PC-3 (cell line): ENCODE data around the gene ERI3. TPM values are rescaled to one million over a fixed set of nuclear protein-coding genes. Genes with fewer than 3 reads are reported as not detected.

Experiments
- ATAC-seq: fragments of 200-7000 bp; cut with Tn5 transposase; 2 replicates; pipeline ENCODE4 v1.9.1; 2020; ENCODE audit warnings: mild to moderate bottlenecking, moderate library complexity
- BruUV-seq: library from RNA; stranded (reverse); fragments of 400-500 nt; replicated peaks from 2 replicates; lab custom pipeline; 2021; lab: Mats Ljungman, UMichigan
- CTCF ChIA-PET: fragments of 300-600 bp; sonication (Branson Sonifier 250); formaldehyde crosslinking; loops from one replicate; lab custom pipeline; 2022; ENCODE audit warnings: antibody characterized with exemption; lab: Charles Lee
- POLR2A ChIA-PET: fragments of 300-600 bp; sonication (Branson Sonifier 250); formaldehyde crosslinking; loops from one replicate; lab custom pipeline; 2022; ENCODE audit warnings: antibody characterized with exemption; ENCODE audit not compliant: unreplicated experiment; lab: Charles Lee
- DNase-seq: peaks from one replicate; pipeline ENCODE4 v3.0.0-alpha.2; 2015
- H2AFZ ChIP-seq: fragments of 300-600 bp; sonication (generic); 2 replicates; pipeline ENCODE4 v1.6.0; 2016; ENCODE audit warnings: antibody characterized with exemption, low read length
- H3F3A ChIP-seq: fragments of 300-600 bp; sonication (generic); one replicate; pipeline ENCODE4 v1.6.0; 2017; ENCODE audit warnings: antibody characterized with exemption, low read length, control low read depth, mild to moderate bottlenecking; ENCODE audit not compliant: unreplicated experiment
- H3K27ac ChIP-seq: fragments of 300-600 bp; sonication (generic); 2 replicates; pipeline ENCODE4 v1.5.1; 2016; ENCODE audit warnings: mild to moderate bottlenecking, low read length
- H3K27me3 ChIP-seq: fragments of 300-600 bp; sonication (generic); 2 replicates; pipeline ENCODE4 v1.6.1; 2016; ENCODE audit warnings: low read length, mixed read lengths
- H3K36me3 ChIP-seq: fragments of 300-600 bp; sonication (generic); 2 replicates; pipeline ENCODE4 v1.6.1; 2016; ENCODE audit warnings: low read depth, mixed run types, low read length, mixed read lengths
- H3K4me1 ChIP-seq: fragments of 300-600 bp; sonication (generic); 2 replicates; pipeline ENCODE4 v1.5.1; 2016; ENCODE audit warnings: low read length; ENCODE audit not compliant: insufficient read depth
- H3K4me2 ChIP-seq: fragments of 300-600 bp; sonication (generic); 2 replicates; pipeline ENCODE4 v1.6.0; 2016; ENCODE audit warnings: low read length
- H3K4me3 ChIP-seq: fragments of 300-600 bp; sonication (generic); 2 replicates; pipeline ENCODE4 v1.5.1; 2016; ENCODE audit warnings: mild to moderate bottlenecking, low read length, mixed read lengths
- H3K79me2 ChIP-seq: fragments of 300-600 bp; sonication (generic); 2 replicates; pipeline ENCODE4 v1.6.1; 2017; ENCODE audit warnings: low read length, mixed read lengths
- H3K9ac ChIP-seq: fragments of 300-600 bp; sonication (generic); 2 replicates; pipeline ENCODE4 v1.6.0; 2016; ENCODE audit warnings: mild to moderate bottlenecking, low read length
- H3K9me2 ChIP-seq: fragments of 300-600 bp; sonication (generic); replicated peaks from 2 replicates; pipeline ENCODE4 v1.6.1; 2016; ENCODE audit warnings: mixed run types, low read length, mixed read lengths
- H3K9me3 ChIP-seq: fragments of 300-600 bp; sonication (generic); 2 replicates; pipeline ENCODE4 v1.6.1; 2016; ENCODE audit warnings: low read length, mixed read lengths
- H4K20me1 ChIP-seq: fragments of 300-600 bp; sonication (generic); 2 replicates; pipeline ENCODE4 v1.6.1; 2016; ENCODE audit warnings: low read length, mixed read lengths
- CTCF ChIP-seq: fragments of 300-600 bp; sonication (generic); conservative IDR thresholded peaks from 2 replicates; pipeline ENCODE4 v1.5.1; 2017; ENCODE audit warnings: antibody characterized with exemption, low read depth, mild to moderate bottlenecking, low read length
- EZH2 ChIP-seq: fragments of 300-600 bp; sonication (generic); IDR thresholded peaks from one replicate; pipeline ENCODE4 v1.6.1; 2017; ENCODE audit warnings: antibody characterized with exemption, mild to moderate bottlenecking, low read length; ENCODE audit not compliant: unreplicated experiment
- EZH2phosphoT487 ChIP-seq: fragments of 300-600 bp; sonication (generic); IDR thresholded peaks from 2 replicates; pipeline ENCODE4 v1.6.1; 2018; ENCODE audit warnings: mild to moderate bottlenecking, antibody characterized with exemption, low read length, borderline replicate concordance
- intact Hi-C: fragments of 100-400 bp; cut with micrococcal nuclease; formaldehyde crosslinking; loops from 2 replicates; pipeline ENCODE4 v1.9.0; 2023
- total RNA-seq: library from RNA; depleted of rRNA; stranded (reverse); fragments of >200 nt; gene quantifications from 2 replicates; pipeline ENCODE4 v1.2.3, GENCODE V29; 2014

ERI3 gene
- total RNA-seq, 1 experiment from 2014 or later = 138 TPM

DNA sequence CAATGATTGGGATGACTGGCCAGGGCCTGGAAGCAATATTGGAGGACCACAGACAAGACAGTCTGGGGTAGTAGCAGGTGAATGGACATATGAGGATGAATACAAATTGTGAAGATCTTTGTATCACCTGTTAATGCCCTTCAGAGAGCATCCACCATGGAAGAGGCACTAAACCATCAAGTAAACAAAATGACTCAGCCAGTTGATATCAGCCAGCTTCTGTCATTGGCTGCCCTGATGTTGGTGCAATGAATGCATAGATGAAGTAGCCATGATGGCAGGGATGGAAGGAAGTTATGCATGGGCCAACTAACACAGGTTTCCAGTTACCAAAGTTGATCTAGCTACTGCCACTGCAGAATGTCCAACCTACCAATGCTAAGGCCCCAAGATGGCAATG, 16.1 kb upstream of the ERI3 start:
- Histone ChIP-seq H3K27ac (no peak overlapping the region), H3K9me2 (0 out of 2 replicates have a peak, but pooled peaks cover 6% of the 10 kb centered on the region), H2AFZ (no peak overlapping the region), H3K79me2 (no peaks in the 10 kb centered on the region), H3K27me3 (no peaks in the 10 kb centered on the region), H4K20me1 (no peaks in the 10 kb centered on the region), H3K9ac (no peak overlapping the region), H3K9me3 (no peaks in the 10 kb centered on the region), H3K4me1 (no peaks in the 10 kb centered on the region), H3K4me2 (no peak overlapping the region), H3F3A (no peaks in the 10 kb centered on the region), H3K36me3 (no peaks in the 10 kb centered on the region), H3K4me3 (no peak overlapping the region)
- BruUV-seq = no TSS peak
- ATAC-seq = no peak
- no peak for DNase-seq
- no peak for TF ChIP-seq EZH2
- no peak for TF ChIP-seq EZH2phosphoT487
- TF ChIP-seq CTCF = no peak
- ChIA-PET CTCF (no interaction called here), POLR2A (no interaction called here)
- intact Hi-C loops = no loop called here

- BruUV-seq = no TSS peak
- H3K36me3 ChIP-seq = no peaks in the 10 kb centered on the region
- no peak overlapping the region for H2AFZ ChIP-seq
- ChIA-PET CTCF (interaction anchor here (0.7 kb wide), 1 partner anchor 148 kb away, joined by 3 read pairs; no protein-coding TSS in a partner anchor), POLR2A (no interaction called here)
- no peaks in the 10 kb centered on the region for H3K9me3 ChIP-seq
- H3K9me2 ChIP-seq = 0 out of 2 replicates have a peak, but pooled peaks cover 6% of the 10 kb centered on the region
- H3K9ac ChIP-seq = no peak overlapping the region
- H3F3A ChIP-seq = no peaks in the 10 kb centered on the region
- H3K4me3 ChIP-seq = no peak overlapping the region
- DNase-seq = no peak
- no peak overlapping the region for H3K4me2 ChIP-seq
- no peaks in the 10 kb centered on the region for H3K4me1 ChIP-seq
- H3K79me2 ChIP-seq = no peaks in the 10 kb centered on the region
- no peaks in the 10 kb centered on the region for H4K20me1 ChIP-seq
- no peak for ATAC-seq
- intact Hi-C loops = no loop called here
- no peak overlapping the region for H3K27ac ChIP-seq
- TF ChIP-seq EZH2phosphoT487 (no peak), EZH2 (no peak), CTCF (no peak)
- no peaks in the 10 kb centered on the region for H3K27me3 ChIP-seq
These were observed 13.6 kb upstream of the ERI3 start for GRCh38 chr1:44368471-44369151.

GRCh38 chr1:44367944-44368343, 12.9 kb upstream of the ERI3 start:
- Histone ChIP-seq H3K9ac (no peak overlapping the region), H3K27me3 (no peaks in the 10 kb centered on the region), H4K20me1 (no peaks in the 10 kb centered on the region), H3F3A (no peaks in the 10 kb centered on the region), H3K9me3 (no peaks in the 10 kb centered on the region), H3K9me2 (0 out of 2 replicates have a peak, but pooled peaks cover 6% of the 10 kb centered on the region), H3K4me3 (no peak overlapping the region), H2AFZ (no peak overlapping the region), H3K79me2 (no peaks in the 10 kb centered on the region), H3K27ac (no peak overlapping the region), H3K36me3 (no peaks in the 10 kb centered on the region), H3K4me2 (no peak overlapping the region), H3K4me1 (no peaks in the 10 kb centered on the region)
- intact Hi-C loops = no loop called here
- CTCF ChIA-PET = interaction anchor here (0.7 kb wide), 1 partner anchor 149 kb away, joined by 3 read pairs; no protein-coding TSS in a partner anchor
- ATAC-seq (no peak), DNase-seq (no peak)
- no TSS peak for BruUV-seq
- POLR2A ChIA-PET = no interaction called here
- TF ChIP-seq EZH2 (no peak), EZH2phosphoT487 (no peak), CTCF (no peak)
